NCI-H1105 (cell line): ENCODE results near the gene MED7.
A peak's percentile ranks its signal among the peaks of the same experiment; 100 is the strongest.

ENCODE experiments used
- DNase-seq: peaks from one replicate; lab custom pipeline; 2025; lab: John Stamatoyannopoulos, UW

The MED7 gene

DNA sequence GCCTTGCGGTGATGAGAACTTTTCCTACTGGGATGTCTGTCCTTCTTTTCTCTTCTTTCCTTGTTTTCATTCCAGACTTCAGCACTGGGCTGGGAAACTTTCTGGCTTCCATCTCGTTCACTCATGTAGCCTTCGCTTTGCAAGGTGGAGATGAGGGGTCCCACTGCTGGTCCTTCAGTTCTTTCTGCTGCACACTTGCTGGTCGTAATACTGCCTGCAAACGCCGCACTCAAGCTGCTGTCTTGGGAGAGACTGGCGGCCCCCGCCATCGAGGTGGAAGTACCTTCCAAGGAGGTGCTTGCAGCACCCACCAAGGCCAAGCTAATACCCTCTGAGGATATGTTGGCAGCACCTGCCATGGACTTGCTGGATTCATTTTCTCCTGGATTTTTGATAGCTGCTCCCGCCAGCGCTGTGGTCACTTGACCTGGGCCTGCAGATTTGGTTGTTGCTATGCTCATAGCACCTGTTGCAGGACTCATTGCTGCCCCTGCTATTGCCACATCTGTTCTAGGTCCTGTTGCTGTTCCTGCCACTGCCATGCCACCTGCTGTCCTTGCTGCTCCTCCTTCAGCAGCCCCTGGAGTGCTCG, 20.4 kb upstream of the MED7 start:
- DNase-seq, result no peak

GRCh38 chr5:157161996-157162395, 19.3 kb upstream of the MED7 start:
- no peak for DNase-seq

GRCh38 chr5:157160001-157160400, 17.3 kb upstream of the MED7 start:
- DNase-seq, result no peak

GRCh38 chr5:157159209-157159751, 16.6 kb upstream of the MED7 start:
- DNase-seq, result no peak

GRCh38 chr5:157157293-157157891, 14.7 kb upstream of the MED7 start:
- no peak for DNase-seq

DNA sequence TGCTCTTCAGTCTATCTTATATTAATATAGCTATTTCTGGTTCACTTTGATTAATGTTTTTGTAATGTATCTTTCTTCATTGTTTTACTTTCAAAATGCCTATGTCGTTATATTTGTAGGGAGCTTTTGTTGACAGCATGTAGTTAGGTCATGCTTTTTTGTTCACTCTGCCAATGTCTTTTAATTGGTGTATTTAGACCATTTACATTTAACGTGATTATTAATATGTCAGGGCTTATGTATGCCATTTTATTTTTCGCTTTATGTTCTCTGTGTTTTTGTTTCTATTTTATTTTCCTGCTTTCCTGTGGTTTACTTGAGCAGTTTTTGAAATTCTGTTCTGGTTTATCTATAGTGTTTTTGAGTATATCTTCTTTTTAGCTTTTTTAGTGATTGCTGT, 12.6 kb upstream of the MED7 start:
- DNase-seq, result no peak

GRCh38 chr5:157150995-157151394, 8.3 kb upstream of the MED7 start:
- no peak for DNase-seq

DNA sequence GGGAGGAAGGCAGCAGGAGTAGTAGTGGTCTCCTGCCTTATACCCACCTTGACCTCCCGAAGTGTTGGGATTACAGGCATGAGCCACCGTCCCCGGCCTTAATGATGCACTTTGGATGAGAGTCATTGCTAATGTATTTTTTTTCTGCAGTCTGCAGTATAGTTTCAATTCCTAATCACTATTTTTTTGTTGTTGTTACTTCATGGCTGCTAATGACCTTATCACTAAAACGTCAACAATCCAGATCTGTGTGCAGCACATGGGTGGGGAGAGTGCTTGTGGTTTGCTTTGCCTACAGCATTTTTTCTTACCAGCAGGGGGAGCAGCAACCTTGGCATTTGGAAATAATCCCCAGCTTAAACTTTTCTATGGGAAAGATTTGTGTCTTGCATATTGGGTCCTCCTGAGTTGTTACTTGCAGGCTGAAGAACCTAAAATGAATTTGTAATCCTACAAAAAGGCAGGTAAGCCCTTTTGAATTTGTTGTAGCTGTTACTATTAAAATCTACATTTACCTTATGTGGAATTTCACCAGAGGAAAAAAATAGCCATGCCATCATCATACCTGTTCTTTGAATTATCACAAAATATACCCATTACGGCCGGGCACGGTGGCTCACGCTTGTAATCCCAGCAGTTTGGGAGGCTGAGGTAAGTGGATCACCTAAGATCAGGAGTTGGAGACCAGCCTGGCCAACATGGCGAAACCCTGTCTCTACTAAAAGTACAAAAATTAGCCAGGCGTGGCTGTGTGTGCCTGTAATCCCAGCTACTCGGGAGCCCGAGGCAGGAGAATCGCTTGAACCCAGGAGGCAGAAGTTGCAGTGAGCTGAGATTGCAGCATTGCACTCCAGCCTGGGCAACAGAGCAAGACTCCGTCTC, 6.3 kb upstream of the MED7 start:
- peak; percentile 27 for DNase-seq

- no peak for DNase-seq
These were observed 684 bp upstream of the MED7 start for GRCh38 chr5:157143127-157143971.

DNA sequence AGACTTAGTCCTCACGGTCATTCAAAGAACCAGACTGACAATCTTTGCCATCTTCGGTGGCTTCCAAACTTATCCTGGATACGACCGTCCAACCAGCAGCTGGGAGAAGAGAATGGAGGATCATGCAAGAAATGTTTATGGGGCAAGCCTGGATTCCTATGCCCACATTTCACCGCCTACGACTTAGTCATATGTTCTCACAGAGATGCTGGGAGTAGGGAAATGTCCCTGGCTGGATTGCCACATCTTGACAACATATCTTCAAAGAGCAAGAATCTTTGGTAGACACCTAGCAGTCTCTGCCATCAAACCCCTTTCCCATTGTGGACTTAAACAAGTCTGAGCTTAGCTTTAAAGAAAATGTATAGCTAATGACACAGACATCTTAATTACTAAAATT, 5.0 kb downstream of the MED7 start:
- DNase-seq, result no peak

DNA sequence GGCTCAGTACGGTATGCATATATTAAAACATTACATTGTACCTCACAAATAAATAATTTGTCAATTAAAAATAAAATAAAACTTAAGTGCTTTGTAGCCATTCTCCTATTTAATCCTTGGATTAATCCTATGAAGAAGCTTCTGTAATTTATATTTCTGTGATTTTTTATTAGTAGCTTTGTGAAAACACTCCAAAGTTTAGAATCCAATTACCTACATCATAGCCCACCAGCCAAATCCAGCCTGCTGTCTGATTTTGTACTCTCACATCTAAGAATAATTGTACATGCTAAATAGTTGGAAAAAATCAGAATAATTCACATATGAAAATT, 10.4 kb downstream of the MED7 start:
- no peak for DNase-seq

GRCh38 chr5:157130925-157131324, 11.7 kb downstream of the MED7 start:
- DNase-seq, result no peak

GRCh38 chr5:157121709-157122108, 21.0 kb downstream of the MED7 start:
- DNase-seq, result no peak

GRCh38 chr5:157120102-157120501, 22.6 kb downstream of the MED7 start:
- DNase-seq, result no peak

- DNase-seq, result no peak
These were observed 26.1 kb downstream of the MED7 start for GRCh38 chr5:157116483-157116954.

DNA sequence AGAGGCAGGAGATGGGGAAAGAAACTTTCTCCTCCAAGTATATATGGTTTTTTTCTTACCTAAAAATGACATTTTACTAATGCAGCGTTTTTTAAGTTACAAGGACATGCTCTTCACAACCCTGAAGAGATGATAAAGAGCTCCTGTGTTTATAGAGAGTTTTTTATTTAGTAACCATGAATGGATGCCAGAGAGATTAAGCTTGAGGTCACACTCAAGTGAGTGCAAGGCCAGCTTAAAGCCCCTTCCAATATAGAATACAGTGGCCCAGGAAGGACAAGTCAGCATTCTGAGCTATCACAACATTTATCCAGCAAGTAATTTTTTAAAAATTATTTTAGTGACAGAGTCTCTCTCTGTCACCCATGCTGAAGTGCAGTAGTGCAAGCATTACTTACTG, 27.2 kb downstream of the MED7 start:
- no peak for DNase-seq

- no peak for DNase-seq
These were observed 27.7 kb downstream of the MED7 start for GRCh38 chr5:157115012-157115411.

- no peak for DNase-seq
These were observed 29.7 kb downstream of the MED7 start for GRCh38 chr5:157113002-157113401.

DNA sequence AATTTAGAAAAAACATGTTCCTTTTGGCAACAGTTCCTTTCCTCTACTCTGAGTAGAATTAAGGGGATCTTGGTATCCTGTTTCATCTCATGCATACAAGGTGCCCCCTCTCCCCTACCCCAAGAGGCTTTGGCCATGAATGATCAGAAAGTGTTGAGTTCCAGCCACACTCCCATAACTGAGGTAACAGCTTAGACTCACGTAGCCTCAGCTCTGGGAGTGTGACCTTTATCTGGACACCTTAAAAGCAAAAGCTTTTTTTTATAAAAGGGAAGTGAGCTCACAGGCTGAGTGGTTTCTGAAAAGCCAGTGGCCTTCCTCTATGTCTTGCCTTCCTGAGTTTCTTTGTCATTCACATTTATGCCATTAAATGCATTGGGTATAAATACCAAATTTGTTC, 32.9 kb downstream of the MED7 start:
- no peak for DNase-seq

GRCh38 chr5:157108976-157109375, 33.7 kb downstream of the MED7 start, which contains the start of gene HAVCR2:
TSS of gene HAVCR2 (minus strand) at chr5:157109044. CDS start at chr5:157108983, 61 bp downstream.
- no peak for DNase-seq

DNA sequence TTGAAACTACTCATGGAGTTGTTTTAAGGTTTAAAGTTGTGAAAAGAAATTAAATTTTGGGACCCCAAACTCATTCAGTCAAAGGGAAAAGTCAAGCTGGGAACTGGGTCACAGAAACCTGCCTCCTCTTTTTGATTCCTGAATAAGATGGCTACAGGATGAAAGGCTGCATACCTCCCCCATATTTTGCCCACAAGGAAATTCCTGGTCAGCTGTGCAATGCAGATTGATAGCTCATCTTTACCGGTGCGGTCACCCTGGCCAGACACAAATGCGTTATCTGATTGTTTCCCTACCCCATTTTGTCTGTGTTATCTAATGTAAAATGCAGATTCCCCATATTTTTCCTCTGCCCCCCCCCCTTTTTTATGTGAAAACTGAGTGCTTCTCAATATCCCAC, 35.2 kb downstream of the MED7 start:
- DNase-seq, result no peak
